COR-L47 (cell line): Measurements from ENCODE around the gene SHF.

Experiments used
- DNase-seq: peaks from one replicate; lab custom pipeline; 2025; lab: John Stamatoyannopoulos, UW

The SHF gene

DNA sequence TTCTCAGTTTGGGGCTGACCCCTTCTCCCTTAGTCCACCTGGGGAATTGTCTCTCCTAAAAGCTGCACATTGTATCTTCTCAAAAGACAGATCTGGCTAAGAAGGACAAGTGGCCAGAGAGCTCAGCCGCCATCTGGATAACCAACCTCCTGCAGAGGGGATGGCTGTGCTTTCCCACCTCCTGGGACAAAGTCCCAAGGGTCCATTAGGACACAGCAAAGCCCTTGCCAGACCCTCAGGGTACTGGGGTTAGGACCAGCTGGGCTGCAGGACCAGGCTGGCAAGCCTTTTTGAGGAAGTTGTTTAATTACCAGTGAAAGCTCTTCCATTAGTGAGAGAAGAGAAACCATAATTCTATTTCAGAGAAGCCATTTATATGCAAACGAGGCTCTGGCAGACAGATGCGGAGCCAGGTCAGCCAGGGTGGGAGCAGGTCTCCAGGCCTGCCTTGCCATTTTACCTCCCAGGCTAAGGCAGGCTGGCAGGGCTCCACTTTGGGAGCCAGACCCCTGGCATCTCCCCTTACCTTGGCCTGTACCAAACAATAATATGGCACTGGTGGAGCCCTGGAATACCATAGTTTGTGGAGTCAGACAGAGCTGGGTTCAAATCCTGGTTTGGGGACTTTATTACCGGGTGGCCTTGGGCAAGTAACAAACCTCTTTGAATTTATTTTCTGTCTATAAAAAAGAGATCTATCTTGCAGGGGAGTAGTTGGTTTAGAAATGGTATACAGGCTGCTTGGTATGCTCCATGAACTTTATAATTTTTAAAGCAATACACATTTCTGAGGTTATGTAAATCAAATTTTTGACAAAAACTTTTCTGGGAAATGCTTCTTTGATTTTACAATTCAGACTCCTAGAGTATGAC, 17.9 kb downstream of the SHF start:
- DNase-seq = no peak

DNA sequence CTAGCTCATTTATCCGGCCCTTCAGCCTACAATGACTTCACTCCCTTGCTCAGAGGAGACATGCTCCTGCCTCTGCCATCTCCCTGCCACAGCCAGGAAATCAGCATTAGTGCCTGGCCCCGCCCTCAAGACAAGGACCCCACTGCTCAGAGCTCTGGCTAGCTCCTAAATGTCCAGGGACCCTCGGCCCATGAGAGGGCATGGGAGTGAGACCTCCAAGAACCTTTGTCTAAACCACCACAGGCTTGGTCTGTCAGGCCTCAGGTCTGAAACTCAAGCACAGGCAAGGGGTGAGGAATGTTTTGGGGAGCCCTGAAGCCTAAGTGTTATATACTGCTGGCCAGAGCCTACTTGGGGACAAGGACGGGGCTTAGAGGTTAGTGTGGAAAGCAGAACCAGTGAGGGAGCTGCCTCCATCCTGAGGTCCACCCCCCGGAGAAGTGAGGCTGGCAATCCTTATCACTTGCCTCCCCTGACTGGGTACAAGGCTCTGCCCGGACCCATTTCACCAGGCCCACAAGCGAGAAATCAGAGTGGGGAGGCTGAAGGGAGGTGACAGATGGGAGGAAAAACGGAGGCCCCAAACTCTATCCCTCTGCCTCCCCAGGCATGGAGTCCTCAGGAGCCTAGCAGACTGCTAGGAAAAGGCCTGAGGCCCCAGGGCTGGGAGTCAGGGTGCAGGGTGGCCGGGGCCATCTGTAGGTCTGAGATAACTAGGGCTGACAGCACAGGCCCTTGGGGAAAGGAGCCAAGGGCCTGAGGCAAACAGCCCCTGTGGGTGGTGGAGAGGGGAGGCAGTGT, 18.8 kb downstream of the SHF start:
- DNase-seq = no peak

DNA sequence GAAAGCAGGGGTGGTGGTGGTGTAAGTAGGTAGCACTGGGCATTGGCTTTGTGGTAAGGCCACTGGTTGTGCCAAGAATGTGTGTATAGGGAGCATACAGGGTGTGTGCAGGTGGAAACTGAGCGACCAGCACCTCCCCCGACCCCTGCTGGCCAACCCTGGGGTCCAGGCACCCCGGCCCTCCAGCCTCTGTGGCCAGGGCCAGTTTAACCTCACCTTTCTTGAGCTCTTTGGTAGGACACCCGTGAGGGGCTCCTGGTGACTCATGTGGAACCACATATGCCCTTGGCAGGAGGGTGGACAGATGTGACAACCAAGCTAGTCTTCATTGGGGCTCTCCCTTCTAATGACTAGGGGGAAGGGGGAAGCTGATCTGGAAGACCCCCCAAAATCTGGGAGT, 19.5 kb downstream of the SHF start:
- no peak for DNase-seq

DNA sequence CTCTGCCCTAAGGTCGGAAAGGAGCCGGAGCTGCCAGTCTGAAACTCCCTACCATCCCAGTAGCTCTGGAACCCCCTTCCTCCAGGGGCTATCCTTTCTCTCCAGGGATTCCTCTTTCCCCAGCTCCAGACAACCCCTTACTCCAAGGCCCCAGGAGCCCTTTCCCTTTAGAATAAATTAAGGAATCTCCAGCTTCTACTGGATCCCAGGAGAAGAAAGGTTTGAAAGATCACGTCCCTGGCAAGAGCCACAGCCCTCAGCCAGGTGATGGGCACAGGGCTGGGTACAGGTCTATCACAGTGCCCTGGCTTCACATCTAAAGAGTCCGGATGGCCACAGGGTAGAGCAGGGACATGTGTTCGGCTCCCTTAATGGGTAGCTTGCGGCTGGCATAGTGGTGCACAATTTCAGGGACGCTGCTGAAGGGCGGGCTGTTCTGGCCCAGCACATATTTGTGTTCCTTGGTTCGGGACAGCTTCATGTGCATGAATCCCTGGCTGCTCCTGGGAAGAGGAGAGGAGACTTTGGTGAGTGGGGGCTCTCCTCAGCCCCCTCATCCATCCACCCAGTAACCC, 20.0 kb downstream of the SHF start:
- no peak for DNase-seq

DNA sequence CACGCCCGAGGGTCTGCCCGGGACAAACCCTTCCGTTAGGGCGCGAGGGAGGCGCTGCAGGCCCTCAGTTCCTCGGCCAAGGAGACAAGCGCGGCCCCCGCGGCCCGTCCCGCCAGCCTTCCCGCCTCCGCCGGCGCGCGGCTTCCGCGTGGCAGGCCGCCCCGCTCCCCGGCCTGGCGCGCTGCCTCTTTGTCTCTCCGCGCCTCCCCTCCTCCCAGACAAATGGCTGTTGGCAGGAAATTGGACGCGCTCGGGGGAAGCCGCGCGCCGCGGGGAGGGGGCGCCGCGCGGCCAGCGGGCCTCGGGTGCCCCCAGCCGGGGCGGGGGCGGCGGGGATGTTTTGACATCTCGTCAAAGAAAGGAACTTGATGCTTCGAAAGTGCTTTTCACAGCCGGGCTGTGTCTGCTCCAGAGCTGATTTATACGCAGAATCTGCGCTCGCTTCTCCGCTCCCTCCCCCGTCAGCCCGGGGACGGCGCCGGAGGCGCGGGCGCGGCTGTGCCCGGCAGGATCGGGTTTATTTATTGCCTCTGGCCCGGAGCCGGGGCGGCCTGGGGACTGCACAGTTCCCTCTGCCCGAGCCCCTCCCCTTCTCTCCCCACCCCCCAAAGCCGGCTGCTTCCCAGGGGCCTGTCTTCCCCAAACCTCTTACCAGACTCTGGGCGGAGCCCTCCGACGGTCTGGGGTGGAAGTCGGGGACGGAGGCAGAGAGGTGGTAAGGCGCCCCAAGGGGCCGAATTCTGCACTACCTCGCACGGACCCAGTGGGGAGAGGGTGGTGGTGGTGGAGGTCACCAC, 20.7 kb downstream of the SHF start:
- DNase-seq = peak; percentile 82

DNA sequence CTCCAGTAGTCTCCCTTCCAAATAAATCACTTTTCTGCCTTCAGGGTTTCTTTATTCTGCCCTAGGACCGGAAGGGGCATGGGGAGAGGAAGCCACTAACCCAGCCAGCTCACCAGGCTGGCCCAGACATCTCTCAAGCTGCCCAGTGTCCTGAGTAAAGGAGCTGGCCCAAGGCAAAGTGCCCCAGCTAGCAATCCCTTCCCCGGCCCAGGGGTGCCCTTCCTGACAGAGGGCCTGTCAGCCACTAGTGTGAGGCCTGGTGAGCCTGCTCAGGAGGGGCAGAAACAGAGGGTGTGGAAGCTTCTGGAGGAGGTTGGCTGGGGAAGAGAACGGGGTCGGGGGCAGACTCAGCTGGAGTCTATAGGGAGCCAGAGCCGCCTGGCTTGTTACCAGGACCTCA, 22.2 kb downstream of the SHF start:
- peak; percentile 11 for DNase-seq

DNA sequence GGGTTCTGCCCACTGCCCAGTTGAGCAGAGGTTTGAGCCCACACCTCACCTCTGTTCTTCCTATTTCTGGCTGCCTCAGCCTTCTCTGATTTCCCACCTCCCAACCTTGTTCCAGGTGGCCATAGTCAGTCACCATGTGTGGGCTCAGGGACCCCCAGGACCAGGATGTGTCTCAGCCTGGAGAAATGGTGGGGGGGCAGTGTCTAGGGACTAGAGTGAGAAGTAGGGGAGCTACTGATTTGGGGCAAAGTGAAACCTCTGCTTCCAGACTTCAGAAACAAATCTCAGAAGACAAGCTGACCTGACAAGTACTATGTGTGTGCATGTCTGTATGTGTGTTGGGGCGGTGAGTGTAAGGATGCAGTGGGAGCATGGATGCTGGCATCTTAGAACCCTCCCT, 22.9 kb downstream of the SHF start:
- DNase-seq = no peak

DNA sequence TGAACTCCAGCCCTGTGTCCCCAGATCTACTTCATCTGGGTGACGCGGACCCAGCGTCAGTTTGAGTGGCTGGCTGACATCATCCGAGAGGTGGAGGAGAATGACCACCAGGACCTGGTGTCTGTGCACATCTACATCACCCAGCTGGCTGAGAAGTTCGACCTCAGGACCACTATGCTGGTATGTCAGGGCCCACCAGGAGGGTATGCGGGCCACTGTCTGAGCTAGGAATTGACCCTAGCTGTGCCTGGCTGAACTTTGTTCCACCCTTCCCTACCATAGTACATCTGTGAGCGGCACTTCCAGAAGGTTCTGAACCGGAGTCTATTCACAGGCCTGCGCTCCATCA, 24.3 kb downstream of the SHF start:
- no peak for DNase-seq

DNA sequence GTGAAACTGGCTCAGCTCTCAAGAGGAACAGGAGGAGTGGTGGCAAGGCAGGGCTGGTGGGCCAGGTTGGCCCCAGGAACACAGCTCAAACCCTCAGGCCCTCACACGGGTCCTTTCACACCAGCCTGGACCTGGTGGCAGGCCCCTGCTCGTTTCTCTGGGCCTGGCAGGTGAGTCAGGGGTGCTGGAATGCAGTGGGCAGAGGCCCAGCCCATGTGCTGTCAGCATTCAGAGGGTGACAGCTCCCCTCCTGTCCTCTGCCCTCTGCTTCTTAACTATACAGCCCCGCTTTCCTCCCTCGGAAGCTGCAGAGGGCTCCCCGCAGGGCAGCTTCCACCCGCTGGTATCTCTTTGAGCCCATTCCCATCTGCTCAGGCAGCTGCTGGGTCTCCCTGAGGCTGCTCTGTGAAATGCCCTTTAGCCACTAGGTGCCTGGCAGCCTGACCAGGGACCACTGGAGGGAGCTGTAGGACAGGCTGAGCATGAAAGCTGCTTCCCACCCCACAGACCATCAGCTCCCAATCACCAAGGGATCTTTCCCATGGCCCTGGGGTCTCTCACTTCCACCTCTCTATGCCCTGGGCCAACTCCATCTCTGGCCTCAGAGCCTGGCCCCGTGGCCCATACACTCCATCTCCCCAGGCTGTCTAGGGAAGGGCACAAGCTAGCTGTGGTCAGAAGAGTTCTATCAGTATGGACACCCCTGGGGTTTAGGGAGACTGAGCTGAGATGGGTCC, 24.8 kb downstream of the SHF start:
- DNase-seq = peak; percentile 83

DNA sequence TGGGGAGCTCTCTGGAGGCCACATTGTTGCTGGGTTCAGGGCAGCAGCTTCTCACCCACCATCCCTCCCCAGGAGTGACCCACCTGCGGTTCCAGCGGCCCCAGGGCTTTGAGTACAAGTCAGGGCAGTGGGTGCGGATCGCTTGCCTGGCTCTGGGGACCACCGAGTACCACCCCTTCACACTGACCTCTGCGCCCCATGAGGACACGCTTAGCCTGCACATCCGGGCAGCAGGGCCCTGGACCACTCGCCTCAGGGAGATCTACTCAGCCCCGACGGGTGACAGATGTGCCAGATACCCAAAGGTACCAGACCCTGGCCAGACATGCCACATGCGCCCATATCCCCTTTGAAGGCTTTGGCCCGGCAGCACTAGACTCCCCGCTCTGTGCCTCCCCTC, 26.1 kb downstream of the SHF start:
- DNase-seq = no peak

DNA sequence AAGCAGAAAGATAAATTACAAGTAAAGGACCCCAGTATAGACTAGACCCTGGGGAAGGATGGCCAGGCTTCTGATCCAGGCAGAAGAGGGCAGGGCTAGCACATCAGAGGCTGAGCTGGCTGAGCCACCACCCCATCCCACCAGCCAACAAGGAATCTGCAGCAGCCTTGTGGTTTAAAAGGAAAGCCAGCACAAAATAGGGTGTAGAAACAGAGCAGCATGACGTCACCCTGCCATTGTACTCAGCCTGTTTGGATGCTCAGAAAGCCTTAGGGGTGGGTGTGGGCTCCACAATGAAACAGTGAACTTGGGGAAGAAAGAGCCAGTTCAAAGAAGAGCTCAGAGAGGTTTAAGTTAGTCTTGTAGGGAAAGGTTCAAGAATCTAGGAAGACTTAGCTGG, 29.8 kb downstream of the SHF start:
- no peak for DNase-seq

DNA sequence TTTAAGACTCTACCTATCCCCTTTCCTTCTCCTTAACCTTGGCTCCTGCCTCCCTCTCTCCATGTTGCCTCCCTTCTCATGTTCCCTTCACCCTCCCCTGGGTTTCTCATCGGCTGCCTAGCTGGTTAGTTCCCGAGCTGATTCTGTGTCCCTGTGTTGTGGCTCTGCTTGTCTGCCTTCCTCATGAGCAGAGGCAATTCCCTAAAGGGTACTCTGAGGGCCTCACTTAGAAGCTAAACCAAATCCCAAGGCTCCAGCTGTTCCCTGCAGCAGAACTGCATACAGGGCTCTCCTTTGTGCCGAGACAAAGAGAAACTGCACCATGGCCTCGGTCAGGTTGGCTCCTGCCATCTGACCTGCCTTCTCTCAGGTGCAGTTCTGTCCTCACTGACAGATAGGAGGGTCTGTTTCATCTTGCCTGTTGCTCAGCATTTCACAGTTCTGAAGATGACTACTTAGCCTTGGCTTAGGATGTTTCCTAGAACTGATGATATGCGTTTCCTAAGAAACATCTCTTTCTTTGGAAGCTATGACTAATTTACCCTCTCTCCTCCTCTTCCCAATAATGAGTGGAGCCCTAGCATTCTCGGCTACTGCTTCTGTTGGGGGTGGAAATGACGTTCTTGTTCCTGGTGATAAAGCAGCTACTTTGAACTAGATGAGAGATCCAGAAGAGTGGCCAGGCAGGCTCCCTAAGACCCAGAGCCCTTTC, 30.9 kb downstream of the SHF start:
- no peak for DNase-seq

DNA sequence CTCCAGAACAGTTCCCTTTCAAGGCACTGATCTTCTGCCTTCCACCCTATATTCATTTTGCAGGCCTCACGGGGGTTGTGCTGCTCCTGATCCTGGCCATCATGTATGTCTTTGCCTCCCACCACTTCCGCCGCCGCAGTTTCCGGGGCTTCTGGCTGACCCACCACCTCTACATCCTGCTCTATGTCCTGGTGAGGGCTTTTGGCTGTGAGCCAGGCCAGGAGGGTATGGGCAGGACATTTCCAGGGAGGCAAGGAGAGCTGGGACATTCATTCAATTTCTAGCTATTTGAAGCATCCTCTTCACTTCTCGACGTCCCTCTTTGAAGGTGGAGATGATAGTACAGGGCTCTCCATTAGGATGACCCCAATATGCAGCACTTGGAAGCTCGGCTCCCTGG, 32.0 kb downstream of the SHF start:
- DNase-seq = no peak

DNA sequence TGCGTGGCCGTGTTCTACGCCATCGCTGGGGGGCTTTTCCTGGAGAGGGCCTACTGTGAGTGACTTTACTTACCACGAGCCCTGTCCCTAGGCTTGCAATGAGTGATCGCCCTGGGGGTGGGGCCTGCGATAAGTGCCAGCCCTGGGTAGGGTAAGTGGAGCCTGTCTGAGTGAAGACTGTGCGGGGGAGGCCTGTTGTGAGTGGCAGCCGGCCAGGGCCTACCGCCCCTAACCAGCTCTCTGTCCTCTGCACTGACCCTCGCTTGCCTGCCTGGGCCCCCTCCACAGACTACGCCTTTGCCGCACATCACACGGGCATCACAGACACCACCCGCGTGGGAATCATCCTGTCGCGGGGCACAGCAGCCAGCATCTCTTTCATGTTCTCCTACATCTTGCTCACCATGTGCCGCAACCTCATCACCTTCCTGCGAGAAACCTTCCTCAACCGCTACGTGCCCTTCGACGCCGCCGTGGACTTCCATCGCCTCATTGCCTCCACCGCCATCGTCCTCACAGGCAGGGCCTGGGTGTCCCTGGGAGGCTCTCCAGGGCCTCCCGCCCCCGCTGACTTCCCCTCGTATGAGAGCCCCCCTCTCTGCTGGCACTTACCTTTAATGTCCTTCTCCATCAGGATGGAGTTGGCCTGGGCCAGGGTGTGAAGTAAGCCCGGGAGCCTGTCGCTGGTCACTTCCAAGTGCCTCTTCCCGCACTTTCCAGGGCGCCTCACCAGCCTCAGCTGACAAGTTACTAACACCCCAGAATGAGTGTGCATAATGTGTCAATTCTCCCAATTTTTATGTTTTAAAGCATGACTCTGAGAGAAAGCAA, 35.6 kb downstream of the SHF start:
- DNase-seq = no peak

DNA sequence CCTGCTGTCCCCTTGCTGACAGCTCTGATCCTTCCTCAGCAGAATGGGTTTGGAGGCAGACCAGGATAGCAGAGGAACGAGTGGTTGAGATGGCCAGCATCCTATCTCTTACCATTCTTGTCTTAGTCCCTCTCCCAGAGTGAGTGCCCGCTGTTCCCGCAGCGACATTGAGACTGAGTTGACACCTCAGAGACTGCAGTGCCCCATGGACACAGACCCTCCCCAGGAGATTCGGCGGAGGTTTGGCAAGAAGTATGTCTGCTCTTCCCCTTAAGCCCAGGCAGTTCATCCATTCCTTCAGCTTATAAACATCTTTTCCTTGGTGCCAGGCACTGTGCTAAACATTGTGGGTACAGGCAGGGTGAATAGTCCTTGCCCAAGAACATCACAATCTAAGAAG, 36.8 kb downstream of the SHF start:
- DNase-seq = no peak

DNA sequence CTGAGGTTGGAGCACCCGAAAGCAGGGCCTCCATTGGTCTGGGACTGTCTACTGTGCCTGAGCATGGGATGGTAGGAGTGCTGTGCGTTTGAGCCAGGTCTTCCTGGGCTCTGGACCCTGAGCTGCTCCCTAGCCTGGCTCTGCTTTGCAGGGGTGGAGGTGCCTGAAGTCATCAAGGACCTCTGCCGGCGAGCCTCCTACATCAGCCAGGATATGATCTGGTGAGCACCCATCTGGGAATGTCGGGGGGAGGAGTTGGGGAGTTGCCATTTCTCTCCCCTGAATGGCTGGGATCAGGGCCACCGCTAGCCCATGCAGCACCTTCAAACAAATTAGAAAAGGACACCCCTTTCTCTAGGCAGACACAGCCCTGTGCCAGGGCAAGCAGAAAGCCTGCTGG, 37.3 kb downstream of the SHF start:
- DNase-seq = no peak

DNA sequence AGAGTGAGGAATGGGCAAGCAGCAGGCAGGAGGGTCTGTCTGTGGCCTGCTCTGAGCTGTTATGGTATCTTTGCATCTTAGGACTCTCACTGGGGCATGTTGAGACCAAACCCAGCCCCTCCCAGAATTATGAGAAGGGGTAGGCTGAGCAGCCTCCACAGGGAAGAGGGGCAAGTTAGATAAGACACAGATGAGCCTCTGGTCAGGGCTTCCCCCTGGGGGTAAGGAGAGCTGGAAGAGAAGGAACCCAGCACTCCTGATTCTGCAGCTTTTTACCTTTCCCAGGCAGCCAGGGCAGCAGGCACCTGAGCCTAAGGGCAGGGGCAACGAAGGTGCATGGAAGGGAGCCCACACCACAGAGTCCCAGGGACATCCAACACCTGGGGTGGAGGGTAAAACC, 38.7 kb downstream of the SHF start:
- no peak for DNase-seq

DNA sequence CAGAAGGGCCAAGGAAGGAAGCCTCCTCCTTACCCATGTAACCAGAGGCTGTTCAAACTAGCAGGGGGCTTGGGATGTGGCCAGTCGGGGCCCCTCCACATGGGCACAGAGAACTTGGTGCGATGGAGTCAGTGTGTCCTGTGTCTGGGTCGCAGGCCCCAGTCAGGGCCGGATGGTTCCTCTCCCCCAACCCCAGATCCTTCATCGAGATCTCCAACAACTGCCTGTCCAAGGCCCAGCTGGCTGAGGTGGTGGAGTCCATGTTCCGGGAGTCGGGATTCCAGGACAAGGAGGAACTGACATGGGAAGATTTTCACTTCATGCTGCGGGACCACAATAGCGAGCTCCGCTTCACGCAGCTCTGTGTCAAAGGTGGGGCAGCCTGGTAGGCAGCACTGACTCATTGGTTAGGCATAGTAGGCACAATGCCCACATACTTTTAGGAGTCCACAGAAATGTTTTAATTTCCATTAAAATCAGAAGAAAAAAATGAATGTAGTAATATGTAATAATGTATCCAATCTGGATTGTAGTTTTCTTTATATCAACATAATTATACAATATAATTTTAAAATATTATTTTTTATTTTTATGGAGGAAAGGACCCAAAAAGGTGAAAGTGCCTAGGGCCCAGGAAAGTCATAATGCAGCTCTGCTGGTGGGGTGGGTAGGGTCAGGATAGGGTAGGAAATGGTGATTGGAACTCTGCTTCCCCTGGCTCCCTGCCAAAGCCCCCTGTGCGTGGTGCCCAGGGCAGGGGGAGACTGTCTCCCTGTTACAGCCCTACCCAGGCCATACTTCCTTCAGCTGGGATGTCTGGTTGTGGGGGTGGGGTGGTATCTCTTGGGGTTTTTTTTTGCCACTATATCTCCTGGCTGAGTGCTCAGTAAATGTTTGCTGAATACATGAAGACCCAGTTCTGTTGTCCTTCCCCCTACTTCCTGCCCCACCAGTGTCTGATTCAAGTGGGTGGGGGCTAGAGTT, 39.4 kb downstream of the SHF start:
- DNase-seq = no peak

DNA sequence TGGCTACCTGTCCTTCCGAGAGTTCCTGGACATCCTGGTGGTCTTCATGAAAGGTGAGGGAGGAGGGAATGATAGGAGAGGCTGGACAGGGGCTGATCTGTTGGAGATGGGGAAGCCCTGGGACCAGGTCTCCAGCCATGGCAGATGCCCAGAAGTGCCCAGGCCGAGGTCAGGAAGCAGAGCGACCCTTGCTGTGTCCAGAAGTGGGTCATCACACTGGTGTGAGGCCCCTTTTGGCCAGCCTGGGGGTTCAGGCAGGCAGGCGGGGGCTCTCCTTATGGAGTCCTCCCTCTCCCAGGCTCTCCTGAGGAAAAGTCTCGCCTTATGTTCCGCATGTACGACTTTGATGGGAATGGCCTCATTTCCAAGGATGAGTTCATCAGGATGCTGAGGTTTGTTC, 40.2 kb downstream of the SHF start:
- DNase-seq = no peak
